Suprapubic skin (tissue), 4 donors: ENCODE measurements around the gene TINAGL1. TPM values are rescaled to one million over a fixed set of nuclear protein-coding genes. Genes with fewer than 3 reads are reported as not detected.

Experiments
- DNase-seq, 2 donors: peaks; one replicate each; pipeline ENCODE4 v3.0.0-alpha.2; 2019; ENCODE audit warnings: low spot score in 2 of 2
- H3K27ac ChIP-seq: fragments of 200-600 bp; sonication (generic); one replicate; pipeline ENCODE4 v1.5.1; 2019
- H3K27me3 ChIP-seq: fragments of 200-600 bp; sonication (generic); one replicate; pipeline ENCODE4 v1.5.1; 2019
- H3K36me3 ChIP-seq: fragments of 200-600 bp; sonication (generic); one replicate; pipeline ENCODE4 v1.5.1; 2019
- H3K4me1 ChIP-seq: fragments of 200-600 bp; sonication (generic); one replicate; pipeline ENCODE4 v1.5.1; 2019
- H3K4me3 ChIP-seq: fragments of 200-600 bp; sonication (generic); one replicate; pipeline ENCODE4 v1.5.1; 2019; ENCODE audit warnings: mild to moderate bottlenecking
- H3K9me3 ChIP-seq: fragments of 200-600 bp; sonication (generic); one replicate; pipeline ENCODE4 v1.5.1; 2019
- CTCF ChIP-seq, 2 donors: fragments of 200-600 bp in 1 of 2; fragments of 450-650 bp in 1 of 2; sonication (generic) in 1 of 2; IDR thresholded peaks; one replicate each; pipeline ENCODE4 v1.5.1; 2016 to 2019; ENCODE audit warnings: antibody characterized with exemption in 2 of 2, mild to moderate bottlenecking in 1 of 2, moderate library complexity in 1 of 2
- EP300 ChIP-seq: sonication (generic); formaldehyde crosslinking; IDR thresholded peaks from one replicate; pipeline ENCODE4 v1.6.1; 2017; ENCODE audit warnings: antibody characterized with exemption
- POLR2A ChIP-seq, 2 donors: fragments of 450-650 bp; IDR thresholded peaks; one replicate each; pipeline ENCODE4 v1.6.1; 2017; ENCODE audit warnings: antibody characterized with exemption in 2 of 2, mild to moderate bottlenecking in 2 of 2, moderate library complexity in 2 of 2
- POLR2AphosphoS5 ChIP-seq, 3 donors: sonication (generic); formaldehyde crosslinking; IDR thresholded peaks; one replicate each; pipeline ENCODE4 v1.6.1; 2017; ENCODE audit warnings: antibody characterized with exemption in 3 of 3
- WGBS: methylation state at CpG from one replicate; pipeline ENCODE4 v1.1.5; 2018; 5-methylcytosine and 5-hydroxymethylcytosine counted together
- total RNA-seq, 4 donors: library from RNA; depleted of rRNA; stranded (reverse); fragments of >200 nt; gene quantifications; one replicate each; pipeline ENCODE4 v1.1.0, GENCODE V29; 2016

The TINAGL1 gene
- total RNA-seq, 4 donors from 2014 or later = 40.1 to 78.5 (median 64.0) TPM

GRCh38 chr1:31569596-31570173 lies 6.6 kb upstream of the TINAGL1 start:
- H3K4me1 ChIP-seq = peaks cover 26% of the 10 kb centered on the region
- H3K4me3 ChIP-seq = no peak overlapping the region
- TF ChIP-seq POLR2A (IDR thresholded peaks at IDR 0.05) = no peak
- no peak for TF ChIP-seq POLR2AphosphoS5 (IDR thresholded peaks at IDR 0.05)
- H3K36me3 ChIP-seq = no peaks in the 10 kb centered on the region
- no peaks in the 10 kb centered on the region for H3K9me3 ChIP-seq
- no peak overlapping the region for H3K27ac ChIP-seq
- H3K27me3 ChIP-seq = no peaks in the 10 kb centered on the region
- DNase-seq = peak in 1 of 2 donors; percentile 29
- WGBS = 85% methylated on average over 13 of the region's 13 CpGs

- no peaks in the 10 kb centered on the region for H3K27me3 ChIP-seq
- 92% methylated on average over 11 of the region's 11 CpGs for WGBS
- peak in 1 of 2 donors; percentile 49 for DNase-seq
- no peak for TF ChIP-seq EP300
- TF ChIP-seq CTCF (IDR thresholded peaks at IDR 0.05) = no peak
- TF ChIP-seq POLR2AphosphoS5 (IDR thresholded peaks at IDR 0.05) = no peak
- no peak for TF ChIP-seq POLR2A (IDR thresholded peaks at IDR 0.05)
- no peak overlapping the region for H3K4me3 ChIP-seq
- no peak overlapping the region for H3K27ac ChIP-seq
- H3K36me3 ChIP-seq = no peaks in the 10 kb centered on the region
- H3K9me3 ChIP-seq = no peaks in the 10 kb centered on the region
- peaks cover 30% of the 10 kb centered on the region for H3K4me1 ChIP-seq
Observed at GRCh38 chr1:31570228-31570627, 6.1 kb upstream of the TINAGL1 start.

GRCh38 chr1:31570906-31571305 lies 5.4 kb upstream of the TINAGL1 start:
- TF ChIP-seq EP300 (no peak), POLR2AphosphoS5 (IDR thresholded peaks at IDR 0.05) (no peak), CTCF (IDR thresholded peaks at IDR 0.05) (no peak), POLR2A (IDR thresholded peaks at IDR 0.05) (no peak)
- Histone ChIP-seq H3K27ac (no peak overlapping the region), H3K36me3 (no peaks in the 10 kb centered on the region), H3K4me3 (no peak overlapping the region), H3K27me3 (no peaks in the 10 kb centered on the region), H3K9me3 (no peaks in the 10 kb centered on the region), H3K4me1 (peaks cover 37% of the 10 kb centered on the region)
- DNase-seq = no peak
- WGBS = 67% methylated on average over 1 of the region's 1 CpG

- Histone ChIP-seq H3K36me3 (no peaks in the 10 kb centered on the region), H3K27me3 (peaks cover 6% of the 10 kb centered on the region), H3K27ac (no peak overlapping the region), H3K9me3 (no peaks in the 10 kb centered on the region), H3K4me1 (peaks cover 44% of the 10 kb centered on the region), H3K4me3 (no peak overlapping the region)
- WGBS = 86% methylated on average over 14 of the region's 14 CpGs
- TF ChIP-seq EP300 = no peak
- TF ChIP-seq POLR2A (IDR thresholded peaks at IDR 0.05) = no peak
- TF ChIP-seq CTCF (IDR thresholded peaks at IDR 0.05) = no peak
- no peak for TF ChIP-seq POLR2AphosphoS5 (IDR thresholded peaks at IDR 0.05)
- no peak for DNase-seq
Observed at GRCh38 chr1:31571340-31572295, 4.7 kb upstream of the TINAGL1 start.

- peaks cover 11% of the 10 kb centered on the region for H3K27me3 ChIP-seq
- no peaks in the 10 kb centered on the region for H3K36me3 ChIP-seq
- peak overlapping the region; percentile 77 for H3K27ac ChIP-seq
- no peak overlapping the region for H3K4me3 ChIP-seq
- no peaks in the 10 kb centered on the region for H3K9me3 ChIP-seq
- 57% methylated on average over 6 of the region's 7 CpGs for WGBS
- peaks cover 46% of the 10 kb centered on the region for H3K4me1 ChIP-seq
- TF ChIP-seq POLR2AphosphoS5 (IDR thresholded peaks at IDR 0.05) (peak in 1 of 3 donors; percentile 39), POLR2A (IDR thresholded peaks at IDR 0.05) (no peak), EP300 (no peak)
- DNase-seq = no peak
Observed at GRCh38 chr1:31572323-31573104, 3.8 kb upstream of the TINAGL1 start.
